Nephron progenitor cell (in vitro differentiated cells): ENCODE measurements around the gene AXIN1.
A peak's percentile ranks its signal among the peaks of the same experiment; 100 is the strongest.

Source experiments
- DNase-seq: peaks from one replicate; pipeline ENCODE4 v3.0.0; 2021
- H3K27ac Mint-ChIP-seq: 2 replicates; pipeline ENCODE4 v1.8.0; 2021; ENCODE audit warnings: mild to moderate bottlenecking, moderate library complexity, mixed read lengths
- H3K27me3 Mint-ChIP-seq: 2 replicates; pipeline ENCODE4 v1.8.0; 2021; ENCODE audit warnings: mild to moderate bottlenecking, low read depth, mixed read lengths; ENCODE audit not compliant: poor library complexity
- H3K36me3 Mint-ChIP-seq: 2 replicates; pipeline ENCODE4 v1.8.0; 2021; ENCODE audit warnings: low read depth, mixed read lengths
- H3K4me1 Mint-ChIP-seq: 2 replicates; pipeline ENCODE4 v1.8.0; 2021; ENCODE audit warnings: mixed read lengths
- H3K4me3 Mint-ChIP-seq: 2 replicates; pipeline ENCODE4 v1.8.0; 2021; ENCODE audit warnings: mild to moderate bottlenecking, moderate library complexity, mixed read lengths
- H3K9me3 Mint-ChIP-seq: 2 replicates; pipeline ENCODE4 v1.8.0; 2021; ENCODE audit warnings: mild to moderate bottlenecking, moderate library complexity, mixed read lengths
- CTCF ChIP-seq: fragments of 200-600 bp; sonication (generic); IDR thresholded peaks from 2 replicates; pipeline ENCODE4 v1.5.0; 2021; ENCODE audit warnings: antibody characterized with exemption

Gene AXIN1

DNA sequence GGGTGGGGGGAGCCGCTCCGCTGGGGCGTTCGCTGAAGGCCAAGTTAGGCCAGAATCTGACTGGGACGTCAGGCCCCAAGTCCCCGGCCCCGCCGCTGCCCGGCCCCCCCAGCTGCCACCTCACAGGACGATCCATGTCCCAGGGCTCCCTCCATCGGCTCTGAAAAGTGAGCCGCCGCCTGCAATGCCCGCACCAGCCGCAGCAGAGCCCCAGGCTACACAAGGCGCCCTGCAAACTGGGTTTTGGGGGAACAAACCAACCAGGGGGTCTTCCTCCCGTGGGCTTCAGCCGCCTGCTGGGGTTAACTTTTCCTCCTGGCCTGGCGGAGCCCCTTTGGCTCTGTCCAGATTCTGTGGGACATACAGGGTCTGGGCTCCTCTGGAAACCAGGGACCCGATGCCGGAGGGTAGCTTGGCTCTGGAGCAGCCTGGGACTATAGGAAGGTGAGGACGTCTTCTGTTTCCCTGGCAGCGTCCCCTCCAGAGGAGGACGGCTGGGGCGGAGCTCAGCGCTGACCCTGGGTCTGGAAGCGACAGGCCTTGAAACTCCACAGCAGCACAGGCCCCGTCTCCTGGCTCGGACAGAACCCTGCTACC lies 45.3 kb upstream of the AXIN1 start:
- peak; percentile 80 for DNase-seq
- peak overlapping the region; percentile 85 for H3K27ac Mint-ChIP-seq
- peaks cover 4% of the 10 kb centered on the region for H3K36me3 Mint-ChIP-seq
- H3K4me1 Mint-ChIP-seq: peaks cover 31% of the 10 kb centered on the region
- H3K9me3 Mint-ChIP-seq: peaks cover 3% of the 10 kb centered on the region
- TF ChIP-seq CTCF: peak; percentile 20
- peaks cover 7% of the 10 kb centered on the region for H3K27me3 Mint-ChIP-seq
- peak overlapping the region; percentile 77 for H3K4me3 Mint-ChIP-seq

- Mint-ChIP-seq H3K9me3 (peaks cover 4% of the 10 kb centered on the region), H3K27me3 (peaks cover 7% of the 10 kb centered on the region), H3K27ac (peak within 1 kb of the TSS; percentile 97), H3K36me3 (peaks cover 4% of the 10 kb centered on the region), H3K4me3 (peak within 1 kb of the TSS; percentile 94), H3K4me1 (peaks cover 31% of the 10 kb centered on the region)
- peak; percentile 59 for DNase-seq
- TF ChIP-seq CTCF: no peak
Measured at GRCh38 chr16:397135-397661, 44.7 kb upstream of the AXIN1 start, which contains the start of gene NME4. TSS of gene NME4 (plus strand) at chr16:397199. CDS start at chr16:397223, 24 bp downstream.

GRCh38 chr16:396605-397004 lies 44.1 kb upstream of the AXIN1 start:
- peaks cover 4% of the 10 kb centered on the region for H3K9me3 Mint-ChIP-seq
- peak; percentile 60 for DNase-seq
- H3K27me3 Mint-ChIP-seq: peaks cover 7% of the 10 kb centered on the region
- peaks cover 9% of the 10 kb centered on the region for H3K36me3 Mint-ChIP-seq
- peak overlapping the region; percentile 94 for H3K4me3 Mint-ChIP-seq
- H3K27ac Mint-ChIP-seq: peak overlapping the region; percentile 97
- peaks cover 31% of the 10 kb centered on the region for H3K4me1 Mint-ChIP-seq
- TF ChIP-seq CTCF: no peak

DNA sequence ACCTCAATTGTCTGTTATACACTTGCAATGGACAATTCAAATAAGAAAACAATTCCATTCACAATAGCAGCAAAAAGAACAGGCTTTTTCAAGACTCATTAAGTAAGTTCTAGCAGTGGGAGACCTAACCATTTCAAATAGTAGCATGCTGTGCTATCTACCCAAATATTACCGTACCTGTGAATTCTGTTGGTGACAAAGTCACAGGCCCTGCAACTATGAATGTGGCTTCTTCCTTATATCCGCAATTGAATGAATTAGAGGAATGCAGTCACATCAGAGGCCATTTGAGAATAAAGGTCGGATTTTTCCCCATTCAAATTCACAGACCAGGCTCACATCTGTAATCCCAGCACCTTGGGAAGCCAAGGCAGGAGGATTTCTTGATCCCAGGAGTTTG lies 43.7 kb upstream of the AXIN1 start:
- H3K27me3 Mint-ChIP-seq: peaks cover 7% of the 10 kb centered on the region
- peaks cover 9% of the 10 kb centered on the region for H3K36me3 Mint-ChIP-seq
- no peak for DNase-seq
- H3K9me3 Mint-ChIP-seq: peaks cover 4% of the 10 kb centered on the region
- peak overlapping the region; percentile 97 for H3K27ac Mint-ChIP-seq
- no peak for TF ChIP-seq CTCF
- H3K4me3 Mint-ChIP-seq: peak overlapping the region; percentile 94
- peaks cover 31% of the 10 kb centered on the region for H3K4me1 Mint-ChIP-seq

- H3K27ac Mint-ChIP-seq: no peak overlapping the region
Measured at GRCh38 chr16:392450-393030, 40.0 kb upstream of the AXIN1 start.

More at GRCh38 chr16:392450-393030, 40.0 kb upstream of the AXIN1 start:
- no peak for DNase-seq
- H3K9me3 Mint-ChIP-seq: peaks cover 4% of the 10 kb centered on the region
- no peak for TF ChIP-seq CTCF
- H3K36me3 Mint-ChIP-seq: peaks cover 8% of the 10 kb centered on the region
- peaks cover 7% of the 10 kb centered on the region for H3K27me3 Mint-ChIP-seq
- H3K4me1 Mint-ChIP-seq: peaks cover 39% of the 10 kb centered on the region
- H3K4me3 Mint-ChIP-seq: no peak overlapping the region
